Measurements from ENCODE around the gene SEC31B.

The SEC31B gene

DNA sequence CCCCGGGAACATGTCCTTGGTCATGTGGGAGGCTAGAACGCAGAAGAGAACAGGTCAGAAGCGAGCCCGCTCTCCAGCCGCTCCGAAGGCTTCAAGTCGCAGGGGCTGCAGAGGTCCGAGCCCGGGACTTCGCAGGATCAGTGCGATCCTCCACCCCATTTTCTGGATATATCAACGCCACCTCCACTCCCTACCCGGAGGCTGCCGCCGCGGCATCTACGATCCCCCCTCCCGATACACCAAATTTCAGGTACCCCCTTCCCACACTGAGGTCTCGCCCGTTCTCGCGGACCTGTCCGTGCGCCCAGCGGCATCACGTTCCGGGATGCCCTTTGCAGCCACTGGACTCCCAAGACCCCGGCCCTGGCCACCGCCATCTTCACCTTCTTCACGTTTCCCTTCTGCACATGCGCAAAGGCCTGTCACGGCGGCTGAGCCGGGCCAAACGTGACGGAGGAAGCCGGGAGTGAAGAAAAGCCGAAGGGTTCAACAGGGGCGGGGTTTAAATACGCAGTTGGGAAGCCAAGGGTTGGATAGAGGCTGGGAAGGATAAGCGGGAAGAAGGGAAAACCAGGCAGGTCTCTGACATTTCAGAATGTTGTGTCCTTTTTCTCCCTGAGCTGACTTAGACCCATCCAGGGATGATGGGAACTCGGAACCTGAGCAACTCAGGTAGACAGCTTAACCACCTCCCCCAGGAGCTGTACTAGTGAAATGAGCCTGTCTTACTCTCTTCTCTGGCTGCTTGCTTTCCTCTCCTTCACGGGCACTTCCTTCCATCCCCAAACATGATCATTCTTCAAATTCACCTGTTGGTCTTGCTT is 10.0 kb upstream of the SEC31B start, which contains the start of gene NDUFB8:
NDUFB8 (minus strand) TSS at position 397 of the 824 bp plus-strand sequence; CDS start at position 377, 20 bp downstream.
- peak within 1 kb of the TSS; percentile 81 for H3K27ac ChIP-seq
- peaks cover 33% of the 10 kb centered on the region for H3K4me1 ChIP-seq
- peak within 1 kb of the TSS; percentile 89 for H3K9ac ChIP-seq
- peaks cover 7% of the 10 kb centered on the region; the same call in 1 of the 2 replicates for H3K9me3 ChIP-seq
- H4K20me1 ChIP-seq, result peaks cover 27% of the 10 kb centered on the region; the same call in 1 of the 2 replicates
- H3K4me2 ChIP-seq, result peak within 1 kb of the TSS; percentile 89
- peaks cover 31% of the 10 kb centered on the region for H3K36me3 ChIP-seq
- peak within 1 kb of the TSS; percentile 86 for H3K4me3 ChIP-seq
- no peaks in the 10 kb centered on the region for H3K27me3 ChIP-seq
- no peak for TF ChIP-seq Cebpa-rat (IDR thresholded peaks at IDR 0.05)

DNA sequence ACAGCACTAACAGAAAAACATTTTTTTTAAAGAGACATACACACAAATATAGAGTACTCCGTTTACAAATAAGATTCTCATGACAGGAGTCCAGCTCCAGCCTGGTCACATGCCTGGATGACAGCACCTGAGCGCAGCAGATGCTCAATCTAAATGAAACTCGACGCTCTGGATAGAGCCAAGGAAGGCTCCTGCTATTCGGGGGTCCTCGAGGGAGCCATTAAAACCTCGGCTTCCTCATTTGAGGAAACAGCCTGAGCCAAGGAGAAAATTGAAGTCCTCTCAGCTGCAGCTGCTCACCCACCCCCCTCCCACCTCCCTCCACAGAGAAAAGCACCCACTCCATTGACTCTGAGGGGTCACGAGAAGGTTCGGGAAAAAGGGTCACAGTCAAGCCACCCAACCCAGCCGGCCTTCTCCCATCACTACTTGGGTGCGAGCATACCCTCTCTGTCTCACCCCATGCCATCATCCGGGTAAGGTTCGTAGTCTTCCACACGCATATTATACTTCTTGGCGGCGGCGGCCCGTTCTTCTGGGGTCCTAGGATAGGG is 9.3 kb upstream of the SEC31B start:
- H3K27me3 ChIP-seq, result no peaks in the 10 kb centered on the region
- peaks cover 34% of the 10 kb centered on the region; the same call in 1 of the 2 replicates for H4K20me1 ChIP-seq
- peaks cover 38% of the 10 kb centered on the region for H3K36me3 ChIP-seq
- peak overlapping the region; percentile 89 for H3K9ac ChIP-seq
- peaks cover 7% of the 10 kb centered on the region; the same call in 1 of the 2 replicates for H3K9me3 ChIP-seq
- H3K4me3 ChIP-seq, result peak overlapping the region; percentile 86
- no peak for TF ChIP-seq Cebpa-rat (IDR thresholded peaks at IDR 0.05)
- peak overlapping the region; percentile 81 for H3K27ac ChIP-seq
- H3K4me2 ChIP-seq, result peak overlapping the region; percentile 89
- peaks cover 26% of the 10 kb centered on the region for H3K4me1 ChIP-seq

DNA sequence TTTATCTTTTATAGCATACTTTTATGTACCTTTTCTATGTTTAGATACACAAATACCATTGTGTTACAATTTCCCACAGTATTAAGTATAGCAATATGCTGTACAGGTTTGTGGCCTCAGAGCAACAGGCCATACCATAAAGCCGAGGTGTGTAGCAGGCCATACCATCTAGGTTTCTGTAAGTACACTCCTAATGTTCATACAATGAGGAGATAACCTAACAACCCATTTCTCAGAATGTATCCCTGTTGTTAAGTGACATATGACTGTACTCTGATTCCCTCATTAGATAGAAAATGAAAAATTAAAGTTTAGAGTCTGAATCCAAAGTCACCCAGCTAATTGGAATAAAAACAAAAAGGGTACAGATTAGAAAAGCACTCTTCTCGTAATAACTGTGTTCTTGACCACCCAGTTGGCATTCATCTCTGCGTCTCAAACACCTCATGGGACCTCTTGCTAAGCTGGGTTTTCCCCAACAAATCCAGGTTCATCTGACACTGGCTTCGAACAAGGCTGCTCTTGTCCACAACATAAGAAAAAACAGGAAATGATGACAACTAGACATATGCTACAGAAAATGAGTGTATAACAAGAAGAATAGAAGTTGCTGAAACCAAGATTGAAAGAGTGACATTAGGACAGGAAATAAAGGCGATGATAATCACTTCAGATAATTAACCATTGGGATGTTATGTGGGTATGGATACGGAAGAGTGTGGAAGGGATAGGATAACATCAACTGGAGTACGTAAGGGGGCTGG is 8.6 kb upstream of the SEC31B start:
- H3K36me3 ChIP-seq, result peaks cover 45% of the 10 kb centered on the region
- H3K9me3 ChIP-seq, result peaks cover 7% of the 10 kb centered on the region; the same call in 1 of the 2 replicates
- peaks cover 39% of the 10 kb centered on the region; the same call in 1 of the 2 replicates for H4K20me1 ChIP-seq
- H3K4me3 ChIP-seq, result peak overlapping the region; percentile 86
- H3K4me1 ChIP-seq, result peaks cover 24% of the 10 kb centered on the region
- peak overlapping the region; percentile 89; the same call in 1 of the 2 replicates for H3K9ac ChIP-seq
- no peak for TF ChIP-seq Cebpa-rat (IDR thresholded peaks at IDR 0.05)
- H3K4me2 ChIP-seq, result peak overlapping the region; percentile 89
- peak overlapping the region; percentile 81; the same call in 1 of the 2 replicates for H3K27ac ChIP-seq
- no peaks in the 10 kb centered on the region for H3K27me3 ChIP-seq

DNA sequence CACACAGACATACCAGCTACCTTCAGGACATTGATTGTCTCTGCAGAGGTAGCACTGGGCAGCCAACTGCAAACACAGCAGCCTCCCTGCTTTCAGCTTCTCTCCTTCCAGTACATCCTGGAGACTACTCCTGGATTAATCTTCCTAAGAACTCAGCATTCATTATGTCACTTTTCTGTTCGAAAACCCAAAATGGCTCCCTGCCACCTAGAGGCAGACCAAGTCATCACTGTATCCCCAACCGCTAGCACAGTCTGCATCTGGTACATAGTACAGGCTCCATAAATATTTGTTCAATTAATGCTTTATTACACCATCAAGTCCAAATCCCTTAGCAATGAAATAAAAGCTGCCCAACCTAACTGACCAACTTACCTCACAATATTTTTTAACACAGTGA is 5.0 kb upstream of the SEC31B start:
- no peak overlapping the region for H3K9ac ChIP-seq
- peaks cover 76% of the 10 kb centered on the region for H3K36me3 ChIP-seq
- H3K4me2 ChIP-seq, result no peak overlapping the region
- H3K27ac ChIP-seq, result no peak overlapping the region
- peaks cover 17% of the 10 kb centered on the region for H3K4me1 ChIP-seq
- H3K27me3 ChIP-seq, result no peaks in the 10 kb centered on the region
- no peaks in the 10 kb centered on the region for H3K9me3 ChIP-seq
- TF ChIP-seq Cebpa-rat (IDR thresholded peaks at IDR 0.05), result no peak
- peaks cover 46% of the 10 kb centered on the region; the same call in 1 of the 2 replicates for H4K20me1 ChIP-seq
- no peak overlapping the region for H3K4me3 ChIP-seq

DNA sequence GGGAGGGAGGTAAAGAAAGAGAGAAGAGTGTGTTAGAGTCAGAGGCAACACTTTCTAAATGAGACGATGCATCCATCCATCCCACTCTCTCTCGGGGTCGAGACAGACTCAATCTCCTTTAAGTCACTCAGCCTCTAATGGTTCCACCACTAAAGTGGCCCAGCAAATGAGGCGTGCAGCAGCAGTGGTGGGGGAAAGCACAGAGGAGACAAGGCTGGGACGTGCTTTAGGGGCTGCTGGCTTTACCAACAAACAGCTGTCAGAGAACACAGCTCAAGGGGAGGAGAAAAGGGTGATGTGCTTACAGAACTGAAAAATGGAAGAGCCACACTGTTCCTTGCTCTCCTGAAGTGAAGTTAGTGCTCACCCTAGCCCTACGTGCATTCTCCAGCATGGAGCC is 4.5 kb upstream of the SEC31B start:
- Histone ChIP-seq H3K4me1 (peaks cover 17% of the 10 kb centered on the region), H3K9me3 (no peaks in the 10 kb centered on the region), H3K27me3 (no peaks in the 10 kb centered on the region), H3K36me3 (peaks cover 80% of the 10 kb centered on the region), H3K4me3 (no peak overlapping the region), H3K27ac (no peak overlapping the region), H3K4me2 (no peak overlapping the region), H4K20me1 (peaks cover 46% of the 10 kb centered on the region; the same call in 1 of the 2 replicates), H3K9ac (no peak overlapping the region)
- no peak for TF ChIP-seq Cebpa-rat (IDR thresholded peaks at IDR 0.05)

DNA sequence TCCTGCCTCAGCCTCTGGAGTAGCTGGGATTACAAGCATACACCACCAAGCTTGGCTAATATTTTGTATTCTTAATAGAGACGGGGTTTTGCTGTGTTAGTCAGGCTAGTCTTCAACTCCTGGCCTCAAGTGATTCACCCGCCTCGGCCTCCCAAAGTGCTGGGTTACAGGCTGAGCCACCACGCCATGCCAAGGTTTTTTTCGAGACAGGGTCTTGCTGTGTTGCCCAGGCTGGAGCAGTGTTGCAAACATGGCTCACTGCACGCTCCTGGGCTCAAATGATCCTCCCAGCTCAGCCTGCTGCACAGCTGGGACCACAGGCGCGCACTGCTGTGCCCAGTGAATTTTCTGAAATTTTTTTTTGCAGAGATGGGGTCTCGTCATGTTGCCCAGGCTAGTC is 3.3 kb upstream of the SEC31B start:
- H3K9ac ChIP-seq, result no peak overlapping the region
- peaks cover 7% of the 10 kb centered on the region for H3K4me1 ChIP-seq
- no peak overlapping the region for H3K4me3 ChIP-seq
- no peaks in the 10 kb centered on the region for H3K27me3 ChIP-seq
- H4K20me1 ChIP-seq, result peaks cover 40% of the 10 kb centered on the region; the same call in 1 of the 2 replicates
- H3K4me2 ChIP-seq, result no peak overlapping the region
- H3K36me3 ChIP-seq, result peaks cover 81% of the 10 kb centered on the region
- H3K9me3 ChIP-seq, result no peaks in the 10 kb centered on the region
- no peak for TF ChIP-seq Cebpa-rat (IDR thresholded peaks at IDR 0.05)
- H3K27ac ChIP-seq, result no peak overlapping the region

DNA sequence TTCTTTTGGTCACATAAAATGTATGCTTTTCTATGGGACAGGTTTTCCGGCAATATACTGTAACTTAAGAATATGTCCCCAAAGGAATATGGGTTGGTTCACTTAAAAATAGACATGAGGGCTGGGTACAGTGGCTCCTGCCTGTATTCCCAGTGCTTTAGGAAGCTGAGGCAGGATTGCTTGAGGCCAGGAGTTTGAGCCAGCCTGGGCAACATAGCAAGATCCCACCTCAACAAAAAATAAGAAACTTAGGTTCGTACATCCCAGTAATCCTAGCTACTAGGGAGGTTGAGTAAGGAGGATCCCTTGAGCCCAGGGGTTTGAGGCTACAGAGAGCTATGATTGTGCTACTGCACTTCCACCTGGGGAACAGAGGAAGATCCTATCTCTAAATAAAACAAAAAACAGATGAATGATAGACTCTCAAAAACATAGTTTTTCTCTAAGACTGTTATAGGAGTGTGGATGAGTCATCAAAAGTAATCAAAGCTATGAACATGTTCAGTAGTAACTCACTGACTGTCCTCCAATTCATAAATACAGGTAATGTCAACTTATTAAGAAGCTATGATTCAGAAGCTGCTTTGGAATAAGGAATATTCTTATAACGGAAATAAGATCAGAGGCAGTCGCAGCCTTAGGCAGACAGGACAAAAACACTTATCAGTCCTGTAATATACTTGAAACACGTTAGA is 2.6 kb upstream of the SEC31B start:
- no peak overlapping the region for H3K4me3 ChIP-seq
- H4K20me1 ChIP-seq, result peaks cover 33% of the 10 kb centered on the region; the same call in 1 of the 2 replicates
- H3K9ac ChIP-seq, result no peak overlapping the region
- peaks cover 76% of the 10 kb centered on the region for H3K36me3 ChIP-seq
- no peak overlapping the region; the same call in 1 of the 2 replicates for H3K27ac ChIP-seq
- H3K9me3 ChIP-seq, result no peaks in the 10 kb centered on the region
- H3K4me1 ChIP-seq, result 0 out of 2 replicates have a peak, but pooled peaks cover under 1% of the 10 kb centered on the region
- H3K27me3 ChIP-seq, result no peaks in the 10 kb centered on the region
- H3K4me2 ChIP-seq, result no peak overlapping the region
- TF ChIP-seq Cebpa-rat (IDR thresholded peaks at IDR 0.05), result no peak

DNA sequence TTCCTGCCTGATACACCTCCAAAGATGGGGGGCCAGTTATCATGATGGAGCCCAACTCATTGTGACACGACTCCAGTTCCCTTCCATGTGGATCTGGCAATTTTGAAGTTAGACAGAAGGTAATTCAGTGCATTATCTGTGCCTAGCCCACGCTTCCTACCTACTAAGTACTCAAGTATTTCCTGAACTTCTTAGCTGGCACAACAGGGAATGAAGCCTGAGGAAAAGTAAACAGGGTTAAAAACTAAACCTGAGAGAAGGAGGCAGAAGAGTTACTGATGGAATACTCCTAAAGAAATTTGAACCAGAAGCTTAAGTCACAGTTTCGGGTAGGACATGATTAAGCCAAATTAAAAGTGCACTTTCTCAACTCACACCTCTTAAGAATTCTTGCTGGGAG is 1.1 kb upstream of the SEC31B start:
- H3K4me2 ChIP-seq, result no peak overlapping the region

DNA sequence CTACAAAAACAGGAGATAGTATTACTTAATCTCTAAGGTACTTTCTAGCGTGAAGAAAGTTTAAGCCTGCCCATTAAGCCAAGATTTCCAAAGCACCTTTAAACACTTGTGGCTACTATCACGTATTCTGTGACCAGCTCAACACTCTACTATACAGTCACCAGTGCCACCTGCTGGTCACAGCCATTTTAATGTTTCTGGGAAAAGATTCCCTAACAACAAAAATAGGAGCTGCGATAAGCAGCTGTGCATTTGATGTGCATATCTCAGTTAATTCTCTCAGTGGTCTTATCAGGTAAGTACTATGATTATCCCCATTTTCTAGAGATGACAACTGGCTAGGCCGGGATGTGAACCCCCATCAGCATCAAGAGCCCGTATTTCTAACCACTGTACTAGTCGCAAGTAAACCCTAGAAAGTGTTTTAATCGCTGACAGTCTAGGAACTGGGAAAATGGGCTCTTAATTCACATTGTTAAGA is 860 bp downstream of the SEC31B start:
- no peak overlapping the region for H3K27ac ChIP-seq
- H4K20me1 ChIP-seq, result peaks cover 10% of the 10 kb centered on the region; the same call in 1 of the 2 replicates
- no peaks in the 10 kb centered on the region for H3K9me3 ChIP-seq
- H3K27me3 ChIP-seq, result no peaks in the 10 kb centered on the region
- no peak for TF ChIP-seq Cebpa-rat (IDR thresholded peaks at IDR 0.05)
- no peak overlapping the region for H3K4me2 ChIP-seq
- H3K4me3 ChIP-seq, result no peak overlapping the region
- peaks cover 73% of the 10 kb centered on the region for H3K36me3 ChIP-seq
- no peaks in the 10 kb centered on the region for H3K4me1 ChIP-seq
- H3K9ac ChIP-seq, result no peak overlapping the region

More for the DNA sequence above, 1.1 kb upstream of the SEC31B start:
- H4K20me1 ChIP-seq, result peaks cover 21% of the 10 kb centered on the region; the same call in 1 of the 2 replicates
- H3K4me3 ChIP-seq, result no peak overlapping the region
- H3K36me3 ChIP-seq, result peaks cover 73% of the 10 kb centered on the region
- TF ChIP-seq Cebpa-rat (IDR thresholded peaks at IDR 0.05), result no peak
- H3K4me1 ChIP-seq, result no peaks in the 10 kb centered on the region
- H3K27ac ChIP-seq, result no peak overlapping the region
- no peaks in the 10 kb centered on the region for H3K27me3 ChIP-seq
- no peak overlapping the region for H3K9ac ChIP-seq
- H3K9me3 ChIP-seq, result no peaks in the 10 kb centered on the region

Measured in BLaER1 (cell line).